HEK293 (cell line): ENCODE results near the gene FAM168B.

Experiments
- CTCF ChIA-PET: fragments of 350-600 bp; formaldehyde crosslinking; extraction: SDS; loops from one replicate; lab custom pipeline; 2021; ENCODE audit warnings: antibody characterized with exemption; lab: Yijun Ruan, JAX
- POLR2A ChIA-PET: fragments of 300-600 bp; formaldehyde crosslinking; extraction: SDS; loops from one replicate; lab custom pipeline; 2020; ENCODE audit warnings: antibody characterized with exemption, inconsistent platforms; lab: Yijun Ruan, JAX
- H3K27ac ChIP-seq: fragments of 200-500 bp; sonication (Bioruptor generic); 2 replicates; pipeline ENCODE4 v1.5.1; 2014; ENCODE audit warnings: low read depth, low read length, control low read depth, inconsistent platforms; ENCODE audit errors: extremely low read depth
- H3K36me3 ChIP-seq, 2 experiments: fragments of 200-500 bp in 1 of 2; sonication (Bioruptor generic) in 1 of 2; 1 replicate in 1 of 2; 2 replicates in 1 of 2; pipeline ENCODE4 v1.5.1; 2014 to 2017; ENCODE audit warnings: inconsistent platforms in 2 of 2, low read length in 2 of 2; ENCODE audit not compliant: control insufficient read depth in 2 of 2, insufficient read depth in 1 of 2
- H3K4me1 ChIP-seq: fragments of 200-500 bp; sonication (Bioruptor generic); 2 replicates; pipeline ENCODE4 v1.5.1; 2014; ENCODE audit warnings: mild to moderate bottlenecking, low read length, inconsistent platforms; ENCODE audit not compliant: control insufficient read depth, insufficient read depth
- H3K4me3 ChIP-seq: 2 replicates; pipeline ENCODE4 v1.5.1; 2011; ENCODE audit warnings: low read depth, mild to moderate bottlenecking, control low read depth, low read length, moderate library complexity
- H3K9me3 ChIP-seq: fragments of 200-500 bp; sonication (Bioruptor generic); 2 replicates; pipeline ENCODE4 v1.5.1; 2014; ENCODE audit warnings: low read depth, low read length, inconsistent platforms; ENCODE audit not compliant: control insufficient read depth, insufficient read depth
- IKZF3 ChIP-seq: fragments of 450-650 bp; IDR thresholded peaks from 2 replicates; pipeline ENCODE4 v1.5.0; 2018; ENCODE audit warnings: missing biosample characterization, mild to moderate bottlenecking, missing genetic modification characterization, moderate library complexity
- KLF17 ChIP-seq: fragments of 450-650 bp; formaldehyde crosslinking; IDR thresholded peaks from 2 replicates; pipeline ENCODE4 v1.5.1; 2016; ENCODE audit warnings: missing biosample characterization, missing genetic modification characterization
- MYNN ChIP-seq: fragments of 450-650 bp; formaldehyde crosslinking; IDR thresholded peaks from 2 replicates; pipeline ENCODE4 v1.5.1; 2016; ENCODE audit warnings: missing biosample characterization, missing genetic modification characterization, borderline replicate concordance
- PRDM2 ChIP-seq: fragments of 450-650 bp; formaldehyde crosslinking; IDR thresholded peaks from 2 replicates; pipeline ENCODE4 v1.5.1; 2016; ENCODE audit warnings: missing biosample characterization, missing genetic modification characterization, borderline replicate concordance
- ZBTB1 ChIP-seq: fragments of 450-650 bp; formaldehyde crosslinking; IDR thresholded peaks from 2 replicates; pipeline ENCODE4 v1.5.1; 2016; ENCODE audit warnings: missing biosample characterization, missing genetic modification characterization
- ZBTB44 ChIP-seq: fragments of 450-650 bp; IDR thresholded peaks from 2 replicates; pipeline ENCODE4 v1.5.1; 2018; ENCODE audit warnings: missing biosample characterization, mild to moderate bottlenecking, missing genetic modification characterization
- ZBTB48 ChIP-seq: fragments of 450-650 bp; formaldehyde crosslinking; IDR thresholded peaks from 2 replicates; pipeline ENCODE4 v1.5.1; 2016; ENCODE audit warnings: missing biosample characterization, missing genetic modification characterization
- ZNF146 ChIP-seq: fragments of 450-650 bp; formaldehyde crosslinking; IDR thresholded peaks from 2 replicates; pipeline ENCODE4 v1.5.1; 2016; ENCODE audit warnings: missing biosample characterization, missing genetic modification characterization
- ZNF169 ChIP-seq: fragments of 450-650 bp; formaldehyde crosslinking; IDR thresholded peaks from 2 replicates; pipeline ENCODE4 v1.5.1; 2016; ENCODE audit warnings: missing biosample characterization, missing genetic modification characterization
- ZNF175 ChIP-seq: fragments of 450-650 bp; formaldehyde crosslinking; IDR thresholded peaks from 2 replicates; pipeline ENCODE4 v1.5.1; 2016; ENCODE audit warnings: missing biosample characterization, missing genetic modification characterization
- ZNF19 ChIP-seq: fragments of 450-650 bp; formaldehyde crosslinking; IDR thresholded peaks from 2 replicates; pipeline ENCODE4; 2016; ENCODE audit warnings: missing biosample characterization, missing genetic modification characterization, low read depth
- ZNF248 ChIP-seq: fragments of 450-650 bp; formaldehyde crosslinking; IDR thresholded peaks from 2 replicates; pipeline ENCODE4 v1.5.1; 2017; ENCODE audit warnings: missing biosample characterization, missing genetic modification characterization
- ZNF274 ChIP-seq, 2 experiments: fragments of 200-500 bp in 1 of 2; fragments of 450-650 bp in 1 of 2; sonication (Bioruptor generic) in 1 of 2; formaldehyde crosslinking in 1 of 2; IDR thresholded peaks; 2 replicates each; pipeline versions ENCODE4 v1.5.1 to v1.6.1; 2014 to 2016; ENCODE audit warnings: borderline replicate concordance in 1 of 2, inconsistent platforms in 1 of 2, low read length in 1 of 2, missing biosample characterization in 1 of 2, missing genetic modification characterization in 1 of 2
- ZNF302 ChIP-seq: fragments of 450-650 bp; formaldehyde crosslinking; IDR thresholded peaks from 2 replicates; pipeline ENCODE4 v1.5.1; 2016; ENCODE audit warnings: missing biosample characterization, missing genetic modification characterization, low read depth
- ZNF514 ChIP-seq: fragments of 450-650 bp; formaldehyde crosslinking; IDR thresholded peaks from 2 replicates; pipeline ENCODE4 v1.5.1; 2016; ENCODE audit warnings: missing biosample characterization, missing genetic modification characterization
- ZNF529 ChIP-seq: fragments of 450-650 bp; formaldehyde crosslinking; IDR thresholded peaks from 2 replicates; pipeline ENCODE4 v1.5.1; 2017; ENCODE audit warnings: missing genetic modification characterization, missing biosample characterization; ENCODE audit not compliant: insufficient replicate concordance
- ZNF571 ChIP-seq: fragments of 450-650 bp; formaldehyde crosslinking; IDR thresholded peaks from 2 replicates; pipeline ENCODE4 v1.5.0; 2017; ENCODE audit warnings: missing biosample characterization, missing genetic modification characterization
- ZNF792 ChIP-seq: fragments of 450-650 bp; formaldehyde crosslinking; IDR thresholded peaks from 2 replicates; pipeline ENCODE4 v1.5.1; 2016; ENCODE audit warnings: missing biosample characterization, missing genetic modification characterization
- ZSCAN23 ChIP-seq: fragments of 450-650 bp; formaldehyde crosslinking; IDR thresholded peaks from 2 replicates; pipeline ENCODE4 v1.5.1; 2016; ENCODE audit warnings: missing biosample characterization, missing genetic modification characterization
- TF ChIP-seq, protein P1 (sequence below): fragments of 450-650 bp; formaldehyde crosslinking; IDR thresholded peaks from 2 replicates; pipeline ENCODE4 v1.5.1; 2017; ENCODE audit warnings: missing biosample characterization, missing genetic modification characterization
- TF ChIP-seq, protein P2 (sequence below): fragments of 450-650 bp; formaldehyde crosslinking; IDR thresholded peaks from 2 replicates; pipeline ENCODE4 v1.5.1; 2017; ENCODE audit warnings: missing biosample characterization, missing genetic modification characterization

Gene FAM168B

DNA sequence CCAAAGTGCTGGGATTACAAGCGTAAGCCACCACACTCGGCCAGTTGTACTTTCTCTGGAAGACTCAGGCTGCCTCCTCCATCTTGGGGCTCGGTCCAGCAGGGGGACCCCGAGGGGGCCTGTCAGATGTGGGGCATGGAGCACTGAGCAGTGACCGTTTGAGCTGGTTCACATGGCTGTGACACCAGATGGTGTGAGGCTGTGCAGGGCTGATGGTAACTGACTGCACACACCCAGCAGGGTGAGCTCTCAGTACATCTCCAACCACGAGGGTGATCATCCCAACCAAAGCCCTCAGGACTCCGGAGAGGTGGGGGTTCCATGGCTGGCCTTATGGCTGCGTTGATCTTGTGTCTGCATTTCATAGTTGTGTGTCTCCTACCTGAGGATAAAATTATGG is 63.4 kb downstream of the FAM168B start:
- H3K9me3 ChIP-seq, result no peaks in the 10 kb centered on the region
- no peak overlapping the region for H3K27ac ChIP-seq
- POLR2A ChIA-PET, result no interaction called here
- no peak overlapping the region for H3K4me3 ChIP-seq
- CTCF ChIA-PET, result no interaction called here
- TF ChIP-seq MYNN (tag by site-specific recombination), result no peak
- TF ChIP-seq ZNF19 (tag by site-specific recombination), result no peak
- TF ChIP-seq, protein P1, sequence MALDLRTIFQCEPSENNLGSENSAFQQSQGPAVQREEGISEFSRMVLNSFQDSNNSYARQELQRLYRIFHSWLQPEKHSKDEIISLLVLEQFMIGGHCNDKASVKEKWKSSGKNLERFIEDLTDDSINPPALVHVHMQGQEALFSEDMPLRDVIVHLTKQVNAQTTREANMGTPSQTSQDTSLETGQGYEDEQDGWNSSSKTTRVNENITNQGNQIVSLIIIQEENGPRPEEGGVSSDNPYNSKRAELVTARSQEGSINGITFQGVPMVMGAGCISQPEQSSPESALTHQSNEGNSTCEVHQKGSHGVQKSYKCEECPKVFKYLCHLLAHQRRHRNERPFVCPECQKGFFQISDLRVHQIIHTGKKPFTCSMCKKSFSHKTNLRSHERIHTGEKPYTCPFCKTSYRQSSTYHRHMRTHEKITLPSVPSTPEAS (tag by site-specific recombination), result no peak
- no peak for TF ChIP-seq ZNF169 (tag by site-specific recombination)
- no peak for TF ChIP-seq ZNF175
- no peak for TF ChIP-seq ZNF302 (tag by site-specific recombination)
- no peak for TF ChIP-seq ZNF571 (tag by site-specific recombination)
- TF ChIP-seq ZNF248 (tag by site-specific recombination), result no peak
- no peak for TF ChIP-seq ZNF274 (IDR thresholded peaks at IDR 0.05; ENCODE audit: low read length)
- TF ChIP-seq ZNF274 (tag by site-specific recombination; IDR thresholded peaks at IDR 0.05; ENCODE audit: borderline replicate concordance), result no peak
- no peak for TF ChIP-seq ZNF514
- no peak for TF ChIP-seq ZBTB44 (tag by site-specific recombination)
- TF ChIP-seq ZNF146 (tag by site-specific recombination), result no peak
- TF ChIP-seq, protein P2, sequence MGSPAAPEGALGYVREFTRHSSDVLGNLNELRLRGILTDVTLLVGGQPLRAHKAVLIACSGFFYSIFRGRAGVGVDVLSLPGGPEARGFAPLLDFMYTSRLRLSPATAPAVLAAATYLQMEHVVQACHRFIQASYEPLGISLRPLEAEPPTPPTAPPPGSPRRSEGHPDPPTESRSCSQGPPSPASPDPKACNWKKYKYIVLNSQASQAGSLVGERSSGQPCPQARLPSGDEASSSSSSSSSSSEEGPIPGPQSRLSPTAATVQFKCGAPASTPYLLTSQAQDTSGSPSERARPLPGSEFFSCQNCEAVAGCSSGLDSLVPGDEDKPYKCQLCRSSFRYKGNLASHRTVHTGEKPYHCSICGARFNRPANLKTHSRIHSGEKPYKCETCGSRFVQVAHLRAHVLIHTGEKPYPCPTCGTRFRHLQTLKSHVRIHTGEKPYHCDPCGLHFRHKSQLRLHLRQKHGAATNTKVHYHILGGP (tag by site-specific recombination), result no peak
- no peak for TF ChIP-seq ZBTB1 (tag by site-specific recombination)
- no peak for TF ChIP-seq KLF17 (tag by site-specific recombination)
- TF ChIP-seq ZNF529, result no peak
- no peak for TF ChIP-seq ZNF792 (tag by site-specific recombination)
- TF ChIP-seq IKZF3 (tag by site-specific recombination), result no peak
- TF ChIP-seq ZBTB48 (tag by site-specific recombination), result no peak
- TF ChIP-seq, all 188 proteins: peak for 0
- Histone ChIP-seq H3K4me1 (no peaks in the 10 kb centered on the region; the same call in 1 of the 2 replicates), H3K36me3 (no peaks in the 10 kb centered on the region)

- ChIA-PET POLR2A (no interaction called here), CTCF (no interaction called here)
- Histone ChIP-seq H3K4me1 (no peaks in the 10 kb centered on the region), H3K4me3 (no peak overlapping the region), H3K9me3 (no peaks in the 10 kb centered on the region), H3K36me3 (no peaks in the 10 kb centered on the region), H3K27ac (no peak overlapping the region)
- TF ChIP-seq, protein P2 (tag by site-specific recombination), result no peak
- no peak for TF ChIP-seq ZSCAN23 (tag by site-specific recombination)
- no peak for TF ChIP-seq PRDM2 (tag by site-specific recombination)
Measured at GRCh38 chr2:131027566-131028528, 65.4 kb downstream of the FAM168B start.
